ENCODE data around the gene FABP7.

DNA sequence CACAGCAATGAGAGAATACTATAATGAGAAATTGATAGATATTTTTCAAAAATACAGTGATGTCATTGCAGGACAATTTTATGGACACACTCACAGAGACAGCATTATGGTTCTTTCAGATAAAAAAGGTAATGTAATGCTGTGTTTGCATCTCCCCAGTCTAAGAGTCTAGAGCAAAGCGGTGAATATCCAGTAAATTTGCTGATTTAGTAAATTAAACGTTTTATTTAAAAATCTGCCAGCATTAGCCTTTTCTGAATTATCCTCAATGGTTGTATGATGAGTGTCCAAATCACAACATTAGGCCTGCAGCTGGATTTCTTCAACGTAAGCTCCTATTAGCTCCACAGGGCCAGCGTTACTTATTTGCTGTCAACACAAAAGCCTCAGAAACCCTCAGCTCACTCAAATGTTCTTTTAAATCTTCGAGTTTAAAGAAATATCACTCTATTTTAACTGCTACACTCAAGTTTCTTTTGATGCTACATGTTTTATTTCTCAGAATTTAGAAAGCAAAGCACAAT is 25.5 kb downstream of the FABP7 start:
- TF ChIP-seq, protein P1, sequence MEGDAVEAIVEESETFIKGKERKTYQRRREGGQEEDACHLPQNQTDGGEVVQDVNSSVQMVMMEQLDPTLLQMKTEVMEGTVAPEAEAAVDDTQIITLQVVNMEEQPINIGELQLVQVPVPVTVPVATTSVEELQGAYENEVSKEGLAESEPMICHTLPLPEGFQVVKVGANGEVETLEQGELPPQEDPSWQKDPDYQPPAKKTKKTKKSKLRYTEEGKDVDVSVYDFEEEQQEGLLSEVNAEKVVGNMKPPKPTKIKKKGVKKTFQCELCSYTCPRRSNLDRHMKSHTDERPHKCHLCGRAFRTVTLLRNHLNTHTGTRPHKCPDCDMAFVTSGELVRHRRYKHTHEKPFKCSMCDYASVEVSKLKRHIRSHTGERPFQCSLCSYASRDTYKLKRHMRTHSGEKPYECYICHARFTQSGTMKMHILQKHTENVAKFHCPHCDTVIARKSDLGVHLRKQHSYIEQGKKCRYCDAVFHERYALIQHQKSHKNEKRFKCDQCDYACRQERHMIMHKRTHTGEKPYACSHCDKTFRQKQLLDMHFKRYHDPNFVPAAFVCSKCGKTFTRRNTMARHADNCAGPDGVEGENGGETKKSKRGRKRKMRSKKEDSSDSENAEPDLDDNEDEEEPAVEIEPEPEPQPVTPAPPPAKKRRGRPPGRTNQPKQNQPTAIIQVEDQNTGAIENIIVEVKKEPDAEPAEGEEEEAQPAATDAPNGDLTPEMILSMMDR (IDR thresholded peaks at IDR 0.05): no peak
- TF ChIP-seq POLR2A (IDR thresholded peaks at IDR 0.05) (no peak), POLR2AphosphoS5 (IDR thresholded peaks at IDR 0.05) (no peak)
